BLaER1 (cell line): ENCODE measurements around the gene SCFD1.
"Not testable (repeated sequence)": the region's sequence is repeated elsewhere in the genome, so short reads cannot be mapped to it uniquely, and the experiment has no call there.

ENCODE experiments used
- H3K27ac ChIP-seq: shearing (Covaris generic); formaldehyde crosslinking; 2 replicates; pipeline ENCODE4 v1.8.1; 2022
- H3K27me3 ChIP-seq: shearing (Covaris generic); formaldehyde crosslinking; 2 replicates; pipeline ENCODE4 v1.8.1; 2022
- H3K36me3 ChIP-seq: shearing (Covaris generic); formaldehyde crosslinking; 2 replicates; pipeline ENCODE4 v1.8.1; 2022
- H3K4me1 ChIP-seq: shearing (Covaris generic); formaldehyde crosslinking; 2 replicates; pipeline ENCODE4 v1.8.1; 2022
- H3K4me2 ChIP-seq: shearing (Covaris generic); formaldehyde crosslinking; 2 replicates; pipeline ENCODE4 v1.8.1; 2022
- H3K4me3 ChIP-seq: shearing (Covaris generic); formaldehyde crosslinking; 2 replicates; pipeline ENCODE4 v1.8.1; 2022
- H3K9ac ChIP-seq: shearing (Covaris generic); formaldehyde crosslinking; 2 replicates; pipeline ENCODE4 v1.8.1; 2022
- H3K9me3 ChIP-seq: shearing (Covaris generic); formaldehyde crosslinking; 2 replicates; pipeline ENCODE4 v1.8.1; 2022
- H4K20me1 ChIP-seq: shearing (Covaris generic); formaldehyde crosslinking; 2 replicates; pipeline ENCODE4 v1.8.1; 2022
- Cebpa-rat ChIP-seq: shearing (Covaris generic); IDR thresholded peaks from 2 replicates; pipeline ENCODE4 v1.8.1; 2022

Gene SCFD1

DNA sequence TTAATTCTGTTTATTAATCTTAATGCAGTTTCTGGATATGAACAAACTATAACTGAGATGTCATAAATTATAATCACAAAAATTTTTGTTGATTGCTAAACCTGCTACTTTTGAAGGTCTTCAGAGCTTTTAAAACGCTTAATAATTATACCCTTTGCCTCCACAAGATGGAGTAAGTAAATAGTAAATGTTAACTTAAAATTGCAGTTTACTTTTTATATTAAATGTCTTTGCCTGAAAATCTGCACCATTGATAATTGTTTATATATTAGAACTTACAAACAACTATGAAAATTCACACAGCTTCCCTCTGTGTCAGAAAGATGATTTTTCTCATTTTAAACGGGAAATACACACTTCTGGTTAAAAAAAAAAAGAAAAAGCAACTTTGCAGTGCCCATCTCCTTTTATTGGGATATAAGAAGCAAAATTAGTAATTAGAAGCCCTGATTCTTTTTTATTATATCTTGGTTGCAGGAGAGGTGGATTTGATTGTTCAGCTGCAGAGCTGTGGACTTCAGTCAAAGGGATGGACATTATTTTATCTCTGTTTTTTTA, 35.6 kb downstream of the SCFD1 start:
- Histone ChIP-seq H3K4me3 (no peak overlapping the region), H3K36me3 (peaks cover 67% of the 10 kb centered on the region), H3K4me2 (no peak overlapping the region), H3K4me1 (no peaks in the 10 kb centered on the region), H4K20me1 (no peaks in the 10 kb centered on the region), H3K9me3 (no peaks in the 10 kb centered on the region), H3K9ac (no peak overlapping the region), H3K27ac (no peak overlapping the region), H3K27me3 (no peaks in the 10 kb centered on the region)
- no peak for TF ChIP-seq Cebpa-rat

DNA sequence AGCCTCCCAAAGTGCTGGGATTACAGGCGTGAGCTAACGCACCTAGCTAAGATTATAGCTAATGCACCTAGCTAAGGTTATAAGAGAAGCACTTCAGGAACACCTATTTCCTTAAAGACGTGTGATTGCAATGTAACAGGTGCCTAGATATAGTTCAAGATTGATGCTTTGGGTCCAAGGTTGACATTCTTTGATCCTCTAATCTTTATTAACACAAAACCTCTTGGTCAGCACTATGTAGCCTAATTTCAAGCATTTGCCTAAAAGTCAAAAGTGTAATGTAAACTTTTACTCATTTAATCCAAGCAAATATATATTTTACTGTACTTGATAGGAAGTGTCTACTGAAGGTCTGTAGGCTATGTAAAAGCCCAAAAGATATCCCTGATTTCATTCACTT, 36.5 kb downstream of the SCFD1 start:
- no peaks in the 10 kb centered on the region for H3K4me1 ChIP-seq
- no peaks in the 10 kb centered on the region for H4K20me1 ChIP-seq
- H3K27me3 ChIP-seq, result no peaks in the 10 kb centered on the region
- no peak overlapping the region for H3K27ac ChIP-seq
- no peak overlapping the region for H3K9ac ChIP-seq
- TF ChIP-seq Cebpa-rat, result no peak
- peaks cover 3% of the 10 kb centered on the region; the same call in 1 of the 2 replicates for H3K9me3 ChIP-seq
- no peak overlapping the region for H3K4me3 ChIP-seq
- H3K36me3 ChIP-seq, result peaks cover 62% of the 10 kb centered on the region
- no peak overlapping the region for H3K4me2 ChIP-seq

DNA sequence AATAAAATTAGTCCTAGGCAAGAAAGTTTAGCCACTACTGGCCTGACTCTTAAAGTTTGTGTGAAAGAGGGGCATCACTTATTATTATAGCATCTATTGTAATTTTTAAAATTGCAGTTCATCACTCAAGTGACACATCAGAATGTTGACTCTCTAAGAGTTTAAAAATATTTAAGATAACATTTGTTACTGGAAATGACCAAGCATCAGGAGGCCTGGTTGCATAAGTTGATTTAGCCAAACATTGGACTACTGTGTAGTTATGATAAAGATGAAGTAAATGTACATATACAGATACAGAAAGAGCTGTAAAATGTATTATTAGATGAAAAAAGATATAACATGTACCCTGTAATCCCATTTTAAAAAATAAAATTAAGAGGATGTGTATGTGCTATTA, 47.5 kb downstream of the SCFD1 start:
- TF ChIP-seq Cebpa-rat, result no peak
- Histone ChIP-seq H4K20me1 (no peaks in the 10 kb centered on the region), H3K36me3 (peaks cover 12% of the 10 kb centered on the region), H3K27ac (no peak overlapping the region), H3K27me3 (no peaks in the 10 kb centered on the region), H3K9ac (no peak overlapping the region), H3K9me3 (no peaks in the 10 kb centered on the region), H3K4me1 (no peaks in the 10 kb centered on the region), H3K4me2 (no peak overlapping the region), H3K4me3 (no peak overlapping the region)

DNA sequence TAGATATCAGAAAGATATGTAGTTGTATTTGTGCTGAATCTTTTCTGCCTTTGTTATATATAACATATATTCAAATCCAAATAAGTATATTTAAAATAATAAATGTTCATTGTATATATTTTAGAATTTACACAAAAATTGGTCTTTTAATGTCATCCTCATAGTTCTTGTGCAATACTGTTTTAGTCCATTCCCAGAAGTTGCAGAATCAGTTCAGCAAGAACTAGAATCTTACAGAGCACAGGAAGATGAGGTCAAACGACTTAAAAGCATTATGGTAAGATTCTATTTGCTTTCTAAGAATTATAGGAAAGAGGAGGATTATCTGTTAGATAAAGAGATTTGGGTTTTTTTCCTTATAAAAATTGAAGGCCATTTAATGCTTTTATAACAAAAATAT, 51.0 kb downstream of the SCFD1 start:
- no peak overlapping the region for H3K27ac ChIP-seq
- H3K4me2 ChIP-seq, result no peak overlapping the region
- H3K9ac ChIP-seq, result no peak overlapping the region
- no peaks in the 10 kb centered on the region for H3K9me3 ChIP-seq
- H3K4me3 ChIP-seq, result no peak overlapping the region
- H4K20me1 ChIP-seq, result no peaks in the 10 kb centered on the region
- no peaks in the 10 kb centered on the region for H3K4me1 ChIP-seq
- H3K36me3 ChIP-seq, result peaks cover 28% of the 10 kb centered on the region
- no peaks in the 10 kb centered on the region for H3K27me3 ChIP-seq
- no peak for TF ChIP-seq Cebpa-rat

DNA sequence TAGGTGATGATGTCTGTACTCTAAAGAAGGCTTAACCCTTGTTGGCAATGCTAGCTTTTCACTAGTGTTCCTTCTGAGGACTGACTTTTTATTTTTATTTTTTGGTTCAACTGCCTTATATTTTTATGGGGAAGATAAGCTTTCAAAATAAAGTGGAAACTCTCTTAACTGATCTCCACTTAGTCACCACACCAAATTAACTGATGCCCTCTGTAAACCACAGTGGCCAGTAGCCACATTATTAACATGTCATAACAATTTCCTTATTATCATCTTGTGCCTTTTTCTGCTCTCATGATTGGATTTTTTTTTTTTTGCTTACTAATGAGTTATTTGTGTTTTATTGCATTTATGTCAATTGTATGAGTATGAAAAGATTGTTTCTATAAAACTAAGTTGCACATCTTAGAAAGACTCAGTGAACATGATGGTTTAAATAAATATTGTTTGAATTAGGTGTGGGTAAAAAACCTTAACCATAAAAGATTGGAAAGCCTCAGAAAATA, 56.9 kb downstream of the SCFD1 start:
- no peak for TF ChIP-seq Cebpa-rat
- H3K36me3 ChIP-seq, result peaks cover 49% of the 10 kb centered on the region

DNA sequence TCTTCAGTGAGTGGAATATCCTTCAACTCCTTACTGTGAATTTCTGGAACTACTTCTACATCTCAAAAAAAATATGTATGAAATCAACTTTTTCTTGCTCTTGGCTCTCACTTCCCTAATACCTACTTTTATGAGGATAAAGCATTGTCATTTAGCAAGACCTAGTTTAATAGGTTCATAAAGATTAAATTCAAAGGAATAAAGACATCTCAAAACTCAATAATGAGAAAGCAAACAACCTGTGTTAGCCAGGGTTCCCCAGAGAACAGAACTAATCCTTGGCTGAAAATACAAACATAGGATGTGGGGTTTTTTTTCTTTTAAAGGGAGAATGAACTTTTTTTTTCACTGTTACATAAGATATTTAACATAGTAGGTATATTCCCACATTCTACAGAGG, 57.9 kb downstream of the SCFD1 start:
- Histone ChIP-seq H4K20me1 (no peaks in the 10 kb centered on the region), H3K4me2 (no peak overlapping the region), H3K36me3 (peaks cover 50% of the 10 kb centered on the region), H3K4me1 (no peaks in the 10 kb centered on the region), H3K27ac (no peak overlapping the region), H3K9ac (no peak overlapping the region), H3K4me3 (no peak overlapping the region), H3K9me3 (peaks cover 10% of the 10 kb centered on the region; the same call in 1 of the 2 replicates), H3K27me3 (no peaks in the 10 kb centered on the region)
- TF ChIP-seq Cebpa-rat, result no peak

More for the DNA sequence above, 56.9 kb downstream of the SCFD1 start:
- Histone ChIP-seq H3K27ac (no peak overlapping the region), H3K9me3 (peaks cover 7% of the 10 kb centered on the region; the same call in 1 of the 2 replicates), H3K27me3 (no peaks in the 10 kb centered on the region), H3K9ac (no peak overlapping the region), H3K4me3 (no peak overlapping the region), H4K20me1 (no peaks in the 10 kb centered on the region), H3K4me2 (no peak overlapping the region), H3K4me1 (no peaks in the 10 kb centered on the region)

DNA sequence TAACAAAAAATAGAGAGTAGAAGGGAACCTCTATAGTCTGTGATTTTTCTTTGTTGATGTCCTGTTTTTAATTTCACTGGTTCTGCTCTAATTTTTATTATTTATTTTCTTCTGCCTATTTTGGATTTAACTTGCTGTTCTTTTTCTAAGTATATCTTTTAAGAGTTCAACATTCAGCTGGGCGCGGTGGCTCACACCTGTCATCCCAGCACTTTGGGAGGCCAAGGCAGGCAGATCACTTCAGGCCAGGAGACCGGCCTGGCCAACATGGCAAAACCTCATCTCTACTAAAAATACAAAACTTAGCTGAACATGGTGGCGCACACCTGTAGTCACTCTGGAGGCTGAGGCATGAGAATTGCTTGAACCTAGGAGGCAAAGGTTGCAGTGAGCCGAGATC, 58.7 kb downstream of the SCFD1 start:
- H3K4me1 ChIP-seq, H3K4me3 ChIP-seq, H4K20me1 ChIP-seq, H3K27ac ChIP-seq, H3K4me2 ChIP-seq, H3K27me3 ChIP-seq, H3K9ac ChIP-seq: not testable (repeated sequence)
- peaks cover 10% of the 10 kb centered on the region; the same call in 1 of the 2 replicates for H3K9me3 ChIP-seq
- H3K36me3 ChIP-seq, result peaks cover 45% of the 10 kb centered on the region

DNA sequence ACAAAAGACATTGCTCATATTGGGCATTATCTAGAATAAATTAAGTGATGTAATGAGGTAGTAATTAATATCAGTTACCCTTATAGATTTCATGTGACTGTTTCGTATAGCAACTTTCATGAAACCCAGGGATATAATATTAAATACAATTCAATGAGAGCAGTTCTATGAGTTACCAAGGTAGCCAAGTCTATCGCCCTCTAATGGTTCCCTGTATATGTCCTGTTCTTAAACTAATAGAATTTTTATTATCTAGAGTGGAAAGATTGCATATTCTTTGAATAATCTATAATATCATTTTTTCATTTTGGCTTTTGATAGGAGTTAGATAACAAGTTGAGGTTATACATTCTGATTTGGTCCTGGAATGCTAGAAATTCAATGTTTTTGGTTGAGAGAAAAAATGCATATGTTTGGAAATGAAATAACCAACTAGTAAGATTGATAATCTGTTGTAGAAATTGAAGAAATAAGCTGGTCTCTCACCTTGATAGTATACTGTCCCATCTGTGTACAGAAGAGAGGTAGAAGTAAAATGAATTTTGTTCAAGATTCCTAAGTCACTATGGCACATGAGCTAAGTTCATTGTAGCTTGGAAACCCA, 59.7 kb downstream of the SCFD1 start:
- Histone ChIP-seq H3K36me3 (peaks cover 39% of the 10 kb centered on the region), H3K27ac (no peak overlapping the region), H3K4me2 (no peak overlapping the region), H3K27me3 (no peaks in the 10 kb centered on the region), H3K4me3 (no peak overlapping the region), H4K20me1 (no peaks in the 10 kb centered on the region), H3K9ac (no peak overlapping the region), H3K9me3 (peaks cover 10% of the 10 kb centered on the region; the same call in 1 of the 2 replicates), H3K4me1 (no peaks in the 10 kb centered on the region)
- TF ChIP-seq Cebpa-rat, result no peak

DNA sequence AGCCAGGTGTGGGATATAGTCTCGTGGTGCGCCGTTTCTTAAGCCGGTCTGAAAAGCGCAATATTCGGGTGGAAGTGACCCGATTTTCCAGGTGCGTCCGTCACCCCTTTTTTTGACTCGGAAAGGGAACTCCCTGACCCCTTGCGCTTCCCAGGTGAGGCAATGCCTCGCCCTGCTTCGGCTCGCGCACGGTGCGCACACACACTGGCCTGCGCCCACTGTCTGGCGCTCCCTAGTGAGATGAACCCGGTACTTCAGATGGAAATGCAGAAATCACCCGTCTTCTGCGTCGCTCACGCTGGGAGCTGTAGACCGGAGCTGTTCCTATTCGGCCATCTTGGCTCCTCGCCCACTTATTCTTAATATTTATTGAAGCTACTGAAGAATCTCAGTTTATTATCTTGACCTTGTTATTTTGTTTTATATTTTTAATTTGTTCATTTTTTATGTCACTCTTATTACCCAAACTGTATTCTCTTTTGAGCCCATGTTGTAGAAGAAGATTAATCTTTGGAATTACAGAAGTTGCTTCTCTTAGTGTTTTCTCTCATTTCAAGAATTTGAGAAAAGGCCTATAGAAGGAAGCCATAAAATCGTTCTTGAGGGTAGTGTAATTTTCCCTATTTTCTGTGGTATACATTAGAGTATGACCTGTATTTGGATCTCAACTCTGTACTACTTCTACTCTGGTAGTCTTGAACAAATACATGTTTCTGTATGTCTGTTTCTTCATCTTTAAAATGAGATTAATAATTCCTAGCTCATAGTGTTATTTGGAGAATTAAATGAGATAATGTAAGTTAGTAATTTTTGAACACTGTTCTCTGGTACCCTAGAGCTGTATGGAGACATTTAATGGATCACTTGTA, 68.6 kb downstream of the SCFD1 start:
- H3K36me3 ChIP-seq, H3K9me3 ChIP-seq, H3K27me3 ChIP-seq, H4K20me1 ChIP-seq: not testable (repeated sequence)
- peak overlapping the region; percentile 58 for H3K4me3 ChIP-seq
- peak overlapping the region; percentile 45; the same call in 1 of the 2 replicates for H3K9ac ChIP-seq
- H3K4me1 ChIP-seq, result peaks cover 11% of the 10 kb centered on the region
- peak overlapping the region; percentile 58 for H3K4me2 ChIP-seq
- peak overlapping the region; percentile 57 for H3K27ac ChIP-seq
